HCT116 (cell line): ENCODE data around the gene SRY. TPM values are rescaled to one million over a fixed set of nuclear protein-coding genes. Genes with fewer than 3 reads are reported as not detected.
"Not testable (repeated sequence)": the region's sequence is repeated elsewhere in the genome, so short reads cannot be mapped to it uniquely, and the experiment has no call there.

Experiments used
- ATAC-seq: fragments of 200-7000 bp; cut with Tn5 transposase; 2 replicates; pipeline ENCODE4 v1.9.1; 2020; ENCODE audit warnings: mild to moderate bottlenecking, moderate library complexity
- BruUV-seq: library from RNA; stranded (reverse); fragments of 400-500 nt; replicated peaks from 2 replicates; lab custom pipeline; 2021; lab: Mats Ljungman, UMichigan
- CTCF ChIA-PET: fragments of 300-600 bp; sonication (Branson Sonifier 250); formaldehyde crosslinking; loops from one replicate; lab custom pipeline; 2021; ENCODE audit warnings: antibody characterized with exemption; lab: Charles Lee
- POLR2A ChIA-PET: fragments of 300-600, 350-600 bp; sonication (Branson Sonifier 250); formaldehyde crosslinking; loops from one replicate; lab custom pipeline; 2021; ENCODE audit warnings: antibody characterized with exemption; lab: Charles Lee
- RAD21 ChIA-PET, 2 experiments: fragments of 300-600 bp; sonication (Branson Sonifier 250); formaldehyde crosslinking; loops; one replicate each; lab custom pipeline; 2023; ENCODE audit warnings: low total read pairs in 2 of 2; ENCODE audit not compliant: uncharacterized antibody in 2 of 2, unreplicated experiment in 2 of 2, low non-redundant PET in 1 of 2; lab: Charles Lee
- DNase-seq: peaks from one replicate; pipeline ENCODE4 v3.0.0-alpha.2; 2010; ENCODE audit warnings: low read depth, low spot score
- H2AFZ ChIP-seq: fragments of 200-600 bp; shearing (Covaris generic), sonication (generic); 2 replicates; pipeline ENCODE4 v1.6.1; 2017; ENCODE audit warnings: low read depth, mixed run types, mixed read lengths, antibody characterized with exemption, low read length; ENCODE audit not compliant: poor library complexity, severe bottlenecking
- H3K27ac ChIP-seq: 2 replicates; pipeline ENCODE4 v1.5.1; 2012; ENCODE audit warnings: low read depth, low read length
- H3K27me3 ChIP-seq: fragments of 200-600 bp; sonication (generic); 2 replicates; pipeline ENCODE4 v1.6.1; 2016; ENCODE audit warnings: mixed run types, low read length, mixed read lengths; ENCODE audit not compliant: insufficient read depth
- H3K36me3 ChIP-seq, 2 experiments: fragments of 200-500 bp in 1 of 2; fragments of 200-600 bp in 1 of 2; sonication (Bioruptor generic) in 1 of 2; sonication (generic) in 1 of 2; 2 replicates each; pipeline versions ENCODE4 v1.5.1 to v1.6.1; 2014 to 2016; ENCODE audit warnings: low read length in 2 of 2, inconsistent platforms in 1 of 2, mixed read lengths in 1 of 2, mixed run types in 1 of 2; ENCODE audit not compliant: insufficient read depth in 2 of 2, control insufficient read depth in 1 of 2
- H3K4me1 ChIP-seq, 2 experiments: fragments of 200-600 bp in 1 of 2; sonication (generic) in 1 of 2; 2 replicates each; pipeline versions ENCODE4 v1.5.1 to v1.6.1; 2012 to 2017; ENCODE audit warnings: low read length in 2 of 2, inconsistent platforms in 1 of 2, mild to moderate bottlenecking in 1 of 2, mixed read lengths in 1 of 2, mixed run types in 1 of 2, moderate library complexity in 1 of 2; ENCODE audit not compliant: insufficient read depth in 2 of 2, control insufficient read depth in 1 of 2
- H3K4me2 ChIP-seq: fragments of 200-600 bp; sonication (generic); 2 replicates; pipeline ENCODE4 v1.6.1; 2017; ENCODE audit warnings: mixed run types, low read length, mixed read lengths
- H3K4me3 ChIP-seq, 2 experiments: fragments of 200-600 bp in 1 of 2; sonication (generic) in 1 of 2; replicated peaks in 1 of 2; 2 replicates each; pipeline ENCODE4 v1.5.1; 2011 to 2016; ENCODE audit warnings: low read length in 2 of 2, control low read depth in 1 of 2, low read depth in 1 of 2, mild to moderate bottlenecking in 1 of 2, mixed read lengths in 1 of 2, mixed run types in 1 of 2
- H3K79me2 ChIP-seq: fragments of 200-600 bp; sonication (generic); 2 replicates; pipeline ENCODE4 v1.6.1; 2017; ENCODE audit warnings: mild to moderate bottlenecking, mixed run types, low read length, moderate library complexity, mixed read lengths; ENCODE audit not compliant: insufficient read depth
- H3K9ac ChIP-seq: fragments of 200-600 bp; sonication (generic); 2 replicates; pipeline ENCODE4 v1.6.1; 2016; ENCODE audit warnings: low read length, mixed read lengths
- H3K9me2 ChIP-seq: fragments of 200-600 bp; sonication (generic), shearing (Covaris generic); 2 replicates; pipeline ENCODE4 v1.6.1; 2017; ENCODE audit warnings: mixed run types, mild to moderate bottlenecking, moderate library complexity; ENCODE audit not compliant: insufficient read depth
- H3K9me3 ChIP-seq, 2 experiments: fragments of 200-500 bp in 1 of 2; fragments of 200-600 bp in 1 of 2; sonication (Bioruptor generic) in 1 of 2; sonication (generic) in 1 of 2; 2 replicates each; pipeline ENCODE4 v1.6.1; 2014 to 2017; ENCODE audit warnings: low read length in 2 of 2, mixed read lengths in 2 of 2, inconsistent platforms in 1 of 2, low read depth in 1 of 2, mild to moderate bottlenecking in 1 of 2, mixed run types in 1 of 2, moderate library complexity in 1 of 2; ENCODE audit not compliant: control insufficient read depth in 1 of 2, insufficient read depth in 1 of 2
- H4K20me1 ChIP-seq: fragments of 200-600 bp; sonication (generic), shearing (Covaris generic); 2 replicates; pipeline ENCODE4 v1.6.1; 2017; ENCODE audit warnings: mixed run types, mild to moderate bottlenecking, moderate library complexity; ENCODE audit not compliant: insufficient read depth
- CTCF ChIP-seq, 3 experiments: fragments of 200-600 bp in 1 of 3; sonication (generic) in 1 of 3; IDR thresholded peaks in 2 of 3; conservative IDR thresholded peaks in 1 of 3; 2 replicates each; pipeline ENCODE4 v1.5.1; 2012 to 2017; ENCODE audit warnings: low read depth in 2 of 3, low read length in 2 of 3, antibody characterized with exemption in 1 of 3, borderline replicate concordance in 1 of 3, control low read depth in 1 of 3, mild to moderate bottlenecking in 1 of 3, mixed read lengths in 1 of 3, mixed run types in 1 of 3, moderate library complexity in 1 of 3; ENCODE audit not compliant: insufficient read depth in 1 of 3
- EZH2 ChIP-seq: fragments of 200-600 bp; sonication (generic); IDR thresholded peaks from 2 replicates; pipeline ENCODE4 v1.6.1; 2017; ENCODE audit warnings: antibody characterized with exemption, mixed run types
- POLR2AphosphoS5 ChIP-seq: IDR thresholded peaks from 2 replicates; pipeline ENCODE4 v1.6.1; 2011; ENCODE audit warnings: mild to moderate bottlenecking, low read depth, low read length, moderate library complexity
- REST ChIP-seq: IDR thresholded peaks from 2 replicates; pipeline ENCODE4 v1.6.1; 2012; ENCODE audit warnings: low read depth
- SIN3A ChIP-seq: IDR thresholded peaks from 2 replicates; pipeline ENCODE4 v1.6.1; 2012; ENCODE audit warnings: low read depth
- SP1 ChIP-seq: IDR thresholded peaks from 2 replicates; pipeline ENCODE4 v1.6.1; 2012; ENCODE audit warnings: low read depth
- SRF ChIP-seq: IDR thresholded peaks from 2 replicates; pipeline ENCODE4 v1.6.1; 2012; ENCODE audit warnings: low read depth
- ZBTB33 ChIP-seq: IDR thresholded peaks from 2 replicates; pipeline ENCODE4 v1.6.1; 2011; ENCODE audit warnings: mild to moderate bottlenecking, low read length, moderate library complexity; ENCODE audit not compliant: insufficient replicate concordance; ENCODE audit errors: extremely low read depth
- ZNF274 ChIP-seq: fragments of 200-500 bp; sonication (Bioruptor generic); IDR thresholded peaks from 2 replicates; pipeline ENCODE4 v1.6.1; 2014; ENCODE audit warnings: mild to moderate bottlenecking, low read depth, low read length, inconsistent platforms
- intact Hi-C: fragments of 100-400 bp; cut with micrococcal nuclease; formaldehyde crosslinking; loops from 2 replicates; pipeline ENCODE4 v1.10.0; 2022
- total RNA-seq: library from RNA; stranded (reverse); gene quantifications from one replicate; pipeline ENCODE4 v1.2.1, GENCODE V29; 2021; ENCODE audit not compliant: unreplicated experiment

Gene SRY
- total RNA-seq, 1 experiment from 2014 or later: not detected

GRCh38 chrY:2824471-2824870 lies 37.0 kb upstream of the SRY start:
- H3K9me2 ChIP-seq: no peaks in the 10 kb centered on the region
- ChIA-PET CTCF (no interaction called here), POLR2A (no interaction called here)
- no TSS peak for BruUV-seq
- no peak overlapping the region for H3K27ac ChIP-seq
- no peaks in the 10 kb centered on the region for H4K20me1 ChIP-seq
- no peaks in the 10 kb centered on the region for H3K9me3 ChIP-seq
- no peak overlapping the region for H2AFZ ChIP-seq
- H3K4me3 ChIP-seq: no peak overlapping the region
- TF ChIP-seq REST: no peak
- TF ChIP-seq SP1: no peak
- TF ChIP-seq SRF: no peak
- no peak for TF ChIP-seq ZBTB33
- TF ChIP-seq EZH2: no peak
- no peak for TF ChIP-seq POLR2AphosphoS5
- TF ChIP-seq CTCF (IDR thresholded peaks at IDR 0.05 in 2 of 3, conservative IDR thresholded peaks at IDR 0.05 in 1 of 3; ENCODE audit: borderline replicate concordance in 1 of 3, insufficient read depth in 1 of 3, low read depth in 2 of 3, low read length in 2 of 3): no peak
- no peak for TF ChIP-seq ZNF274
- TF ChIP-seq SIN3A: no peak
- TF ChIP-seq, all 23 proteins: peak for 0
- Histone ChIP-seq H3K4me1 (no peaks in the 10 kb centered on the region), H3K27me3 (no peaks in the 10 kb centered on the region), H3K79me2 (no peaks in the 10 kb centered on the region), H3K9ac (no peak overlapping the region), H3K36me3 (no peaks in the 10 kb centered on the region), H3K4me2 (no peak overlapping the region)
- ATAC-seq: no peak
- RAD21 ChIA-PET: no interaction called here
- intact Hi-C loops: no loop called here
- no peak for DNase-seq

- H3K4me2 ChIP-seq, H3K27me3 ChIP-seq, DNase-seq, H2AFZ ChIP-seq, H3K36me3 ChIP-seq, ATAC-seq, POLR2A ChIA-PET, BruUV-seq, H3K27ac ChIP-seq, H3K9ac ChIP-seq, H3K9me2 ChIP-seq, intact Hi-C loops, H3K9me3 ChIP-seq, CTCF ChIA-PET, H4K20me1 ChIP-seq, H3K79me2 ChIP-seq, RAD21 ChIA-PET, H3K4me1 ChIP-seq, H3K4me3 ChIP-seq: not testable (repeated sequence)
Measured at GRCh38 chrY:2817146-2817896, 29.8 kb upstream of the SRY start.
